SK-N-SH treated with all-trans-retinoic acid at 6 μM for 48 hours (cell line): ENCODE results near the gene HIVEP3.

Experiments used
- ARNTL ChIP-seq: fragments of 450-650 bp; formaldehyde crosslinking; IDR thresholded peaks from 2 replicates; pipeline ENCODE4 v1.5.0; 2020; ENCODE audit warnings: low read depth, mild to moderate bottlenecking, moderate library complexity, borderline replicate concordance
- CSRNP3 ChIP-seq: fragments of 250-450 bp; sonication (Bioruptor Pico); IDR thresholded peaks from 2 replicates; pipeline ENCODE4 v1.5.1; 2021; ENCODE audit warnings: mild to moderate bottlenecking, moderate library complexity
- ZNF565 ChIP-seq: fragments of 450-650 bp; formaldehyde crosslinking; conservative IDR thresholded peaks from 2 replicates; pipeline ENCODE4 v1.5.0; 2020; ENCODE audit warnings: low read depth, mild to moderate bottlenecking, moderate library complexity
- ZNF70 ChIP-seq: fragments of 450-650 bp; formaldehyde crosslinking; IDR thresholded peaks from 2 replicates; pipeline ENCODE4 v1.5.0; 2020; ENCODE audit warnings: mild to moderate bottlenecking, moderate library complexity

- TF ChIP-seq CSRNP3 (CRISPR knock-in tag): no peak
- TF ChIP-seq ZNF70: no peak
- no peak for TF ChIP-seq ARNTL (CRISPR knock-in tag)
- no peak for TF ChIP-seq ZNF565 (CRISPR knock-in tag)
Measured at GRCh38 chr1:41492341-41492848, 426.3 kb downstream of the HIVEP3 start.
